VCaP (cell line): ENCODE data around the gene FRY.

Experiments
- H3K27ac ChIP-seq: fragments of 450-650 bp; 2 replicates; pipeline ENCODE4 v1.5.1; 2017
- CTCF ChIP-seq: fragments of 450-650 bp; conservative IDR thresholded peaks from 2 replicates; pipeline ENCODE4 v1.5.1; 2017; ENCODE audit warnings: mild to moderate bottlenecking, moderate library complexity

Gene FRY

GRCh38 chr13:32316501-32316900, 284.9 kb downstream of the FRY start:
- TF ChIP-seq CTCF = no peak
- H3K27ac ChIP-seq = peak overlapping the region; percentile 76; the same call in 1 of the 2 replicates

GRCh38 chr13:32317716-32318465, 286.3 kb downstream of the FRY start:
- no peak overlapping the region for H3K27ac ChIP-seq
- no peak for TF ChIP-seq CTCF

- TF ChIP-seq CTCF = no peak
- H3K27ac ChIP-seq = no peak overlapping the region
These were observed 289.0 kb downstream of the FRY start for GRCh38 chr13:32320528-32320927.

- H3K27ac ChIP-seq = no peak overlapping the region
These were observed 292.3 kb downstream of the FRY start for GRCh38 chr13:32323912-32324311.

GRCh38 chr13:32330441-32330840, 298.9 kb downstream of the FRY start:
- no peak overlapping the region for H3K27ac ChIP-seq
- no peak for TF ChIP-seq CTCF

More at GRCh38 chr13:32323912-32324311, 292.3 kb downstream of the FRY start:
- no peak for TF ChIP-seq CTCF

GRCh38 chr13:32334671-32335070, 303.1 kb downstream of the FRY start:
- no peak for TF ChIP-seq CTCF
- H3K27ac ChIP-seq = no peak overlapping the region

- no peak for TF ChIP-seq CTCF
- no peak overlapping the region for H3K27ac ChIP-seq
These were observed 309.3 kb downstream of the FRY start for GRCh38 chr13:32340914-32341313.
